ENCODE measurements around the gene CPA2. TPM values are rescaled to one million over a fixed set of nuclear protein-coding genes. Genes with fewer than 3 reads are reported as not detected.

Gene CPA2
- total RNA-seq, 5 donors from 2014 or later (not counting 1 experiment from before 2014, with no cell fraction given) = 1.7 to 3.1 (median 2.2) TPM; not detected in 2

DNA sequence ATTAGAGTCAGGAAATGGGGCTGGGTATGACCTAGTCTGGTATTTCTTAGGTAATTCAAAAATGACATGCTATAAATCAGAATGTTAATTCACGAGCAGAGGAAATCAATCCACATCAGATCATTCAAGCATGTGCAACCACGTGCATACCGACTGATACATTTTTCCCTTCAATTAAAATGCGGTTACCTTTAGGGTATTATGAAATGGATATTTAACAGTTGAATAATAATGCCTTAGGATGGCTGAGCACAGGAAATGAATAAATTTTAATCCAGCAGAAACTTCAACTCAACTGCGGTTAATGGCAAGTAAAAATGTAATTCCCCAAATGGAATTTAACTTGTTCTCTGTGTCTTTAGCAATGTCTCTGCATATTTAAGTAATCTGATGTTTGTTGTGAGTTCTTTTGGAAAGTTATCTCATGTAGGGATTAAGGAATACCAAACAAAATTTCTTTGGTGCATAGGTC, 9.2 kb downstream of the CPA2 start:
- Mint-ChIP-seq H3K4me1 (peaks cover 9 to 15% (median 9%) of the 10 kb centered on the region in 3 donors), H3K36me3 (no peaks in the 10 kb centered on the region), H3K9me3 (no peaks in the 10 kb centered on the region), H3K27me3 (peaks cover 0 to 29% of the 10 kb centered on the region in 2 donors), H3K27ac (no peak overlapping the region), H3K4me3 (no peak overlapping the region)
- ChIA-PET CTCF (no interaction called here), POLR2A (no interaction called here)
- Histone ChIP-seq H3K9me3 (no peaks in the 10 kb centered on the region), H3K4me1 (ENCODE audit: control insufficient read depth in 1 of 2, extremely low read depth in 1 of 2, insufficient read depth in 2 of 2, low read length in 2 of 2) (peaks cover 5 to 8% of the 10 kb centered on the region in 2 experiments), H3K36me3 (ENCODE audit: control insufficient read depth in 2 of 2, extremely low read depth in 1 of 2, insufficient read depth in 1 of 2, low read length in 1 of 2) (no peaks in the 10 kb centered on the region), H3K27me3 (replicated peaks in 1 of 2; ENCODE audit: control insufficient read depth in 2 of 2, extremely low read depth in 1 of 2, insufficient read depth in 2 of 2, low read length in 1 of 2) (peaks cover 0 to 18% of the 10 kb centered on the region in 2 experiments), H3K27ac (ENCODE audit: low read length) (no peak overlapping the region), H3K4me3 (ENCODE audit: control insufficient read depth in 1 of 2, extremely low read depth in 1 of 2, low read length in 1 of 2) (no peak overlapping the region)
- DNase-seq (no peak), ATAC-seq (replicated peaks in 1 of 4) (no peak)
- no CpG with 5 or more reads among the region's 5 CpGs for WGBS (ENCODE audit: insufficient coverage)

DNA sequence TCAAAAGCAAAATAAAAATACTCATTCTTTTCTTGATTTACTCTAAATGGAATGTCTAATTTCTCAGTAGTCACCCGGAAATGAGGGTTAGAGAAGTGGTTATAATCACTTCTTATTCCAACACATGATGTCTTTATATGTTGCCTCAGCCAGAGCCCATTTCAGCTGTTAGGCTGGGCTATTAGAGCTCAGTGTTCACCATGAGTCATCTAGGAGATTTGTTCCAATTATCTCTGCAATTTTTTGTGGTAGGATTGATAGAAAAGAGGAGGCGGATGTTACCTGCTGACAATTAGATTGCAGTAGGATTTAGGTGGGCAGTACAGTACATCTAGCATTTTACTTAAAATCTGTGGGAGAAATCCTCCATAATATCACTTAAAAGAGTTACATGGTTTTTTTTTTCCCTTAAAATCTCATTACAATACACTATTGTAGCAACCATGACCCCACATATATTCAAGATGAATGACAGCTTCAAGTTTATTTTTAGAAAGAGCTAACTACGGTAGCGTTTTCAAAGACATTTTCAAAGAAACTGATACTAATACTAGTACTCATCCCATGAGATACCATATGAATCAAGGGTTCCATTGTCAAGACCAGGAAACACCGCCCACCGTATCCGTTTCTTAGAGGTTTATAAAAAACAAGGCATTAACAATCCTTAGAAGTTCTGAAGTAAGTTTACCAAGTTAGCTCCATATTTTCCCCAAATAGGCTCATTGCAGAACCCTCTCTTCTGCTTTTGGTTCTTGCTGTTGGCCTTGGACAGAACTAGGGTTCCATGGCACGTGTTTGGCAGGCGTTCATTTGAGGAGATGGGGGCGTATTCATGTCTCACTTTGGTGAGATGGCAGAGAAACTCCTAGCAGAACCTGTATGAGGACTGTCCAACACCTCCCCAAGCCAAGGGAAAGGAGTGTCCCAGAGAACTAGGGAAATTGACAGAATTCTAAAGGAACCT, 10.4 kb downstream of the CPA2 start:
- Mint-ChIP-seq H3K36me3 (no peaks in the 10 kb centered on the region), H3K27ac (no peak overlapping the region), H3K4me3 (no peak overlapping the region), H3K9me3 (no peaks in the 10 kb centered on the region), H3K27me3 (peaks cover 0 to 26% of the 10 kb centered on the region in 2 donors), H3K4me1 (peaks cover 9 to 15% (median 9%) of the 10 kb centered on the region in 3 donors)
- POLR2A ChIA-PET = no interaction called here
- peaks cover 0 to 15% of the 10 kb centered on the region in 2 experiments for H3K27me3 ChIP-seq (replicated peaks in 1 of 2; ENCODE audit: control insufficient read depth in 2 of 2, extremely low read depth in 1 of 2, insufficient read depth in 2 of 2, low read length in 1 of 2)
- H3K27ac ChIP-seq (ENCODE audit: low read length) = no peak overlapping the region
- DNase-seq = no peak
- H3K4me1 ChIP-seq (ENCODE audit: control insufficient read depth in 1 of 2, extremely low read depth in 1 of 2, insufficient read depth in 2 of 2, low read length in 2 of 2) = peaks cover 5 to 8% of the 10 kb centered on the region in 2 experiments
- no peak for ATAC-seq (replicated peaks in 1 of 4)
- CTCF ChIA-PET = no interaction called here
- no peaks in the 10 kb centered on the region for H3K36me3 ChIP-seq (ENCODE audit: control insufficient read depth in 2 of 2, extremely low read depth in 1 of 2, insufficient read depth in 1 of 2, low read length in 1 of 2)
- H3K9me3 ChIP-seq = no peaks in the 10 kb centered on the region
- WGBS (ENCODE audit: insufficient coverage) = 40% methylated on average over 2 of the region's 10 CpGs
- no peak overlapping the region for H3K4me3 ChIP-seq (ENCODE audit: control insufficient read depth in 1 of 2, extremely low read depth in 1 of 2, low read length in 1 of 2)

DNA sequence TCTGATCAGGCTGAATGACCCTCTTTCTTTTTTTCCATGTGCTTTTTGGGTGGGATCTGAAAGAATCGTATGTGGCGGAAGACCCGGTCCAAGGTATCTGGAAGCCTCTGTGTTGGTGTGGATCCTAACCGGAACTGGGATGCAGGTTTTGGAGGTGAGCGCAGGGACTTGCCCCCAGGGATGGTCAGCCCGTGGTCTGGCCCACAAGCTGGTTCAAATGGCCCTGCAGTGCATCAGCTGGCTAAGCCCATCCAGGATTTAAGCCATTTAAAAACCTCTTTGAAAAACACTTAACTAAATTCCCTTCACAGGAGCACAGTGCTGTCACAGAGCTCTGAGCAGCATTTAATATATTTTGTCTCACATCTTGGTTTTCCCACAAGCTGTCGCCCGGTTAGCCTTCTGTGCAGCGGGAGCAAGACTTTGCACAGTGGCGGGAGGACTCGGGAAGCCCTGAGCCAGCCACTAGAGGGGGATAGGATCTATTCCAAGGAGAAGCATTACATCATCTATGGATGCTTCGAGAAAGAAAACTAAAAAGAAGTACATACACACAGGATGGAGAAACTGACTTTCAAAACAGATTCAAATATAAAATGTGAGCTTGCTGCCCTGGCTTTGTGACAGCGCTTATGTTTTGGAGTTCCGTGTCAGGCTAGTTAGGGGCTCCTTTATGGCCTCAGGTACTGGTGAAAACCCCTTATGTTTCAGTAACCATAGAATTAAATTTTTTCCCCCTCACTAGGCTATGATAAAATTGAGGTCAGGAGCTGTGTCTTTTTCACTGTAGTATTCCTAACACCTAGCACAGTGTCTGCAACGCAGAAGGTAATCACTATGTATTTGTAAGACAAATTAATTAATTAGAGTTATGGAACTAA, 11.3 kb downstream of the CPA2 start:
- peaks cover 2 to 5% of the 10 kb centered on the region in 2 experiments for H3K4me1 ChIP-seq (ENCODE audit: control insufficient read depth in 1 of 2, extremely low read depth in 1 of 2, insufficient read depth in 2 of 2, low read length in 2 of 2)
- H3K27me3 Mint-ChIP-seq = peaks cover 0 to 23% of the 10 kb centered on the region in 2 donors
- no peaks in the 10 kb centered on the region for H3K9me3 Mint-ChIP-seq
- H3K4me3 Mint-ChIP-seq = no peak overlapping the region
- H3K27ac Mint-ChIP-seq = no peak overlapping the region
- peaks cover 9 to 11% (median 9%) of the 10 kb centered on the region in 3 donors for H3K4me1 Mint-ChIP-seq
- ATAC-seq (replicated peaks in 1 of 4) = no peak
- POLR2A ChIA-PET = no interaction called here
- H3K27ac ChIP-seq (ENCODE audit: low read length) = no peak overlapping the region
- no peaks in the 10 kb centered on the region for H3K36me3 ChIP-seq (ENCODE audit: control insufficient read depth in 2 of 2, extremely low read depth in 1 of 2, insufficient read depth in 1 of 2, low read length in 1 of 2)
- 92% methylated on average over 3 of the region's 15 CpGs for whole genome bisulfite sequencing (ENCODE audit: insufficient coverage)
- H3K36me3 Mint-ChIP-seq = no peaks in the 10 kb centered on the region
- no peak for DNase-seq
- H3K27me3 ChIP-seq (replicated peaks in 1 of 2; ENCODE audit: control insufficient read depth in 2 of 2, extremely low read depth in 1 of 2, insufficient read depth in 2 of 2, low read length in 1 of 2) = peaks cover 0 to 8% of the 10 kb centered on the region in 2 experiments
- H3K9me3 ChIP-seq = no peaks in the 10 kb centered on the region
- CTCF ChIA-PET = no interaction called here
- H3K4me3 ChIP-seq (ENCODE audit: control insufficient read depth in 1 of 2, extremely low read depth in 1 of 2, low read length in 1 of 2) = no peak overlapping the region

GRCh38 chr7:130278860-130279259, 12.2 kb downstream of the CPA2 start:
- Mint-ChIP-seq H3K4me1 (peaks cover 4 to 9% (median 7%) of the 10 kb centered on the region in 3 donors), H3K36me3 (no peaks in the 10 kb centered on the region), H3K4me3 (no peak overlapping the region), H3K9me3 (no peaks in the 10 kb centered on the region), H3K27me3 (peaks cover 0 to 24% of the 10 kb centered on the region in 2 donors), H3K27ac (no peak overlapping the region)
- Histone ChIP-seq H3K4me1 (ENCODE audit: control insufficient read depth in 1 of 2, extremely low read depth in 1 of 2, insufficient read depth in 2 of 2, low read length in 2 of 2) (peaks cover 0 to 2% of the 10 kb centered on the region in 2 experiments), H3K4me3 (ENCODE audit: control insufficient read depth in 1 of 2, extremely low read depth in 1 of 2, low read length in 1 of 2) (no peak overlapping the region), H3K27ac (ENCODE audit: low read length) (no peak overlapping the region), H3K9me3 (no peaks in the 10 kb centered on the region), H3K36me3 (ENCODE audit: control insufficient read depth in 2 of 2, extremely low read depth in 1 of 2, insufficient read depth in 1 of 2, low read length in 1 of 2) (no peaks in the 10 kb centered on the region), H3K27me3 (replicated peaks in 1 of 2; ENCODE audit: control insufficient read depth in 2 of 2, extremely low read depth in 1 of 2, insufficient read depth in 2 of 2, low read length in 1 of 2) (peaks cover 0 to 7% of the 10 kb centered on the region in 2 experiments)
- CTCF ChIA-PET = no interaction called here
- no peak for DNase-seq
- no peak for ATAC-seq (replicated peaks in 1 of 4)
- POLR2A ChIA-PET = no interaction called here

DNA sequence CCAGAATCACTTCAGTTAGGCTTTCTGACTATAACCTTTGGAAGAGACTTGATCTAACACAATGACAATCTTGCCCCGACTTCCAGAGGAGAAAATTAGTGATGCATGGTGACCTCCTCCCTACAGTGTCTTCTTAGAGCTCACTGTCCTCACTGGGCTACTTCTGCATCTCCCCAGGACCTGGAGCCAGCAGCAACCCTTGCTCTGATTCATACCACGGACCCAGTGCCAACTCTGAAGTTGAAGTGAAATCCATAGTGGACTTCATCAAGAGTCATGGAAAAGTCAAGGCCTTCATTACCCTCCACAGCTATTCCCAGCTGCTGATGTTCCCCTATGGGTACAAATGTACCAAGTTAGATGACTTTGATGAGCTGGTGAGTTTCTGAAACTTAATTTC, 12.6 kb downstream of the CPA2 start:
- DNase-seq (no peak), ATAC-seq (replicated peaks in 1 of 4) (no peak)
- H3K27ac Mint-ChIP-seq = no peak overlapping the region
- peaks cover under 1 to 7% (median 4%) of the 10 kb centered on the region in 3 donors for H3K4me1 Mint-ChIP-seq
- 100% methylated on average over 1 of the region's 2 CpGs for WGBS (ENCODE audit: insufficient coverage)
- no peak overlapping the region for H3K4me3 ChIP-seq (ENCODE audit: control insufficient read depth in 1 of 2, extremely low read depth in 1 of 2, low read length in 1 of 2)
- peaks cover 0 to 5% of the 10 kb centered on the region in 2 experiments for H3K27me3 ChIP-seq (replicated peaks in 1 of 2; ENCODE audit: control insufficient read depth in 2 of 2, extremely low read depth in 1 of 2, insufficient read depth in 2 of 2, low read length in 1 of 2)
- no peaks in the 10 kb centered on the region for H3K9me3 ChIP-seq
- no peak overlapping the region for H3K27ac ChIP-seq (ENCODE audit: low read length)
- H3K27me3 Mint-ChIP-seq = peaks cover 0 to 25% of the 10 kb centered on the region in 2 donors
- CTCF ChIA-PET = no interaction called here
- H3K4me1 ChIP-seq (ENCODE audit: control insufficient read depth in 1 of 2, extremely low read depth in 1 of 2, insufficient read depth in 2 of 2, low read length in 2 of 2) = no peaks in the 10 kb centered on the region
- no peaks in the 10 kb centered on the region for H3K36me3 Mint-ChIP-seq
- no peak overlapping the region for H3K4me3 Mint-ChIP-seq
- POLR2A ChIA-PET = no interaction called here
- no peaks in the 10 kb centered on the region for H3K9me3 Mint-ChIP-seq
- no peaks in the 10 kb centered on the region for H3K36me3 ChIP-seq (ENCODE audit: control insufficient read depth in 2 of 2, extremely low read depth in 1 of 2, insufficient read depth in 1 of 2, low read length in 1 of 2)

DNA sequence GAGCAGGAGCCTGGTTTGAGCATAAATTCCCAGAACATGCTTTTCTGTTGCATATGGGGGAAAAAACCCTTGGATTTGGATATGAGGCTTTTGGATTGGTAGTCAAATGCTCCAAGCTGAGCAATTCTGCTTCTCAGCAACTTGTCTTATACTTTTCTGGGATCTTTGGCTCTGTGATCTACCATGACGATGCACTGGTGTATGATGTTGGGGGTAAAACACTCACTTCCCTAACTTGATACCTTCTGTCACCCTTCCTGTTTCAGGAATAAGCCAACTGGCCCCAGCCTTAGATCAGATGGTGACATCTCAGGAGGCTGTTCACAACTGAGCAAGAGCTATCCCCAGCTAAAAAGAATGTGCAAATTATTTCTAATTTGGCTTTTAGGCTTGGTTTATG, 13.2 kb downstream of the CPA2 start:
- ATAC-seq (replicated peaks in 1 of 4) = no peak
- H3K4me1 ChIP-seq (ENCODE audit: control insufficient read depth in 1 of 2, extremely low read depth in 1 of 2, insufficient read depth in 2 of 2, low read length in 2 of 2) = no peaks in the 10 kb centered on the region
- H3K4me1 Mint-ChIP-seq = peaks cover 0 to 7% (median 4%) of the 10 kb centered on the region in 3 donors
- DNase-seq = no peak
- no peaks in the 10 kb centered on the region for H3K9me3 Mint-ChIP-seq
- H3K36me3 ChIP-seq (ENCODE audit: control insufficient read depth in 2 of 2, extremely low read depth in 1 of 2, insufficient read depth in 1 of 2, low read length in 1 of 2) = no peaks in the 10 kb centered on the region
- H3K4me3 Mint-ChIP-seq = no peak overlapping the region
- no CpG with 5 or more reads among the region's 1 CpG for WGBS (ENCODE audit: insufficient coverage)
- ChIA-PET CTCF (no interaction called here), POLR2A (no interaction called here)
- H3K27me3 ChIP-seq (replicated peaks in 1 of 2; ENCODE audit: control insufficient read depth in 2 of 2, extremely low read depth in 1 of 2, insufficient read depth in 2 of 2, low read length in 1 of 2) = peaks cover 0 to 5% of the 10 kb centered on the region in 2 experiments
- no peaks in the 10 kb centered on the region for H3K36me3 Mint-ChIP-seq
- H3K9me3 ChIP-seq = no peaks in the 10 kb centered on the region
- H3K27me3 Mint-ChIP-seq = peaks cover 0 to 23% of the 10 kb centered on the region in 2 donors
- no peak overlapping the region for H3K27ac Mint-ChIP-seq
- H3K27ac ChIP-seq (ENCODE audit: low read length) = no peak overlapping the region
- H3K4me3 ChIP-seq (ENCODE audit: control insufficient read depth in 1 of 2, extremely low read depth in 1 of 2, low read length in 1 of 2) = no peak overlapping the region

All from T-cell (primary cell).